Measurements from ENCODE around the gene SYNJ2BP. TPM values are rescaled to one million over a fixed set of nuclear protein-coding genes. Genes with fewer than 3 reads are reported as not detected.
"Not testable (repeated sequence)": the region's sequence is repeated elsewhere in the genome, so short reads cannot be mapped to it uniquely, and the experiment has no call there.

The SYNJ2BP gene
- total RNA-seq, 2 donors from 2014 or later, result 10.5 to 21.5 TPM

DNA sequence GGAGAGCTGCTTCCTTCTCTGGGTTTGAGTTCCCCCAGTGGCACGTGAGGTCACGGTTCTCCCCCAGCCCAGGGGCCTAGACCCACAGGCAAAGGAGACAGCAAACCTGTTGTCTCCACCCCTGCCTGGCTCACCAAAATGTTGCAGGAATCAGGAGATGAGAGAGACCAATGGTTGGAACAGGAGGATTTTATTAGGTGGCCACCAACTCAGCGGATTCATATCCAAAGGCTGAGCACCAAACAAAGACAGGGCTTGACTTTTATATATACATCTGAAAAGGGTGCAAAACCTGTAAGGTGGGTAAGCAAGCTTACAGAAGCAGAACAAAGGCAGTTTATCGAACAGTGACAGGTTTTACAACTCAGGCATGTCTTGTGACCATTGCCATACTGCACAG, 25.9 kb upstream of the SYNJ2BP start:
- Histone ChIP-seq H3K27ac (no peak overlapping the region), H3K9me3 (peaks cover 0 to 28% (median 0%) of the 10 kb centered on the region in 3 donors), H3K36me3 (replicated peaks in 1 of 2; ENCODE audit: insufficient read depth in 1 of 2, low read depth in 2 of 2) (no peaks in the 10 kb centered on the region), H3K27me3 (no peaks in the 10 kb centered on the region), H3K4me3 (no peak overlapping the region), H3K4me1 (no peaks in the 10 kb centered on the region)
- 83 to 92% methylated on average over 4 of the region's 4 CpGs for WGBS, 2 donors
- DNase-seq, result no peak
- intact Hi-C loops (cut with DNase I), result no loop called here
- ATAC-seq, result no peak
- TF ChIP-seq CTCF (IDR thresholded peaks at IDR 0.05), result no peak
- no peak for TF ChIP-seq POLR2A (IDR thresholded peaks at IDR 0.05)

GRCh38 chr14:70441641-70442040, 24.8 kb upstream of the SYNJ2BP start:
- 51 to 65% methylated on average over 3 of the region's 3 CpGs for WGBS, 2 donors
- DNase-seq, result no peak
- H3K4me1 ChIP-seq, result no peaks in the 10 kb centered on the region
- no peak for ATAC-seq
- TF ChIP-seq CTCF (IDR thresholded peaks at IDR 0.05) (no peak), POLR2A (IDR thresholded peaks at IDR 0.05) (no peak)
- no peaks in the 10 kb centered on the region for H3K36me3 ChIP-seq (replicated peaks in 1 of 2; ENCODE audit: insufficient read depth in 1 of 2, low read depth in 2 of 2)
- no peak overlapping the region for H3K4me3 ChIP-seq
- H3K9me3 ChIP-seq, result peaks cover 0 to 36% (median 0%) of the 10 kb centered on the region in 3 donors
- H3K27me3 ChIP-seq, result no peaks in the 10 kb centered on the region
- intact Hi-C loops (cut with DNase I), result no loop called here
- no peak overlapping the region for H3K27ac ChIP-seq

GRCh38 chr14:70436867-70437266, 20.0 kb upstream of the SYNJ2BP start:
- Histone ChIP-seq H3K27me3 (no peaks in the 10 kb centered on the region), H3K36me3 (replicated peaks in 1 of 2; ENCODE audit: insufficient read depth in 1 of 2, low read depth in 2 of 2) (no peaks in the 10 kb centered on the region), H3K27ac (no peak overlapping the region), H3K4me3 (no peak overlapping the region), H3K9me3 (peaks cover 0 to 14% (median 0%) of the 10 kb centered on the region in 3 donors), H3K4me1 (no peaks in the 10 kb centered on the region)
- no peak for ATAC-seq
- 34 to 38% methylated on average over 4 of the region's 4 CpGs for WGBS, 2 donors
- DNase-seq, result no peak
- TF ChIP-seq POLR2A (IDR thresholded peaks at IDR 0.05), result no peak
- TF ChIP-seq CTCF (IDR thresholded peaks at IDR 0.05), result no peak
- intact Hi-C loops (cut with DNase I), result no loop called here

GRCh38 chr14:70426555-70426954, 9.7 kb upstream of the SYNJ2BP start:
- H3K27me3 ChIP-seq; H3K4me3 ChIP-seq; ATAC-seq; H3K4me1 ChIP-seq; H3K27ac ChIP-seq; intact Hi-C loops (cut with DNase I); DNase-seq; H3K9me3 ChIP-seq; H3K36me3 ChIP-seq (replicated peaks in 1 of 2; ENCODE audit: insufficient read depth in 1 of 2, low read depth in 2 of 2): not testable (repeated sequence)
- 70 to 71% methylated on average over 4 of the region's 4 CpGs for WGBS, 2 donors

DNA sequence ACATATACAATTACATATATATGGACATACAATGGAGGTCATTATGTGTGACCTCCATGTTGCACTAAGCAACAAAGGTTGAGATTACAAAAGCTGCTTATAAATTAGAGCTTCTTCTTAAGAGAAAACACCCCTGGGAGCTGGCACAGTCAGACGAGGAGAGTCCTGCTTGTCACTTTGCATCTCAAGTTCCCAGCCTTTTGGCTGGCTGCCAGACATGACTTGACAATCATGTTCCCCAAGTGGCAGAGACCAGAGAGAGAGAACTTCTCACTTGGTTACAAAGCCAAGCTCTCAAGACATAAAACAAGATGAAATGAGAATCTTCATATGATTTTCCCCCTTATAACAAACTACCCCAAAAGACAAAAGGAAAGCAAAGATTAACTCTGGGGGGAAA, 8.5 kb upstream of the SYNJ2BP start:
- Histone ChIP-seq H3K27me3 (no peaks in the 10 kb centered on the region), H3K27ac (no peak overlapping the region), H3K36me3 (replicated peaks in 1 of 2; ENCODE audit: insufficient read depth in 1 of 2, low read depth in 2 of 2) (no peaks in the 10 kb centered on the region), H3K4me1 (no peaks in the 10 kb centered on the region), H3K4me3 (no peak overlapping the region), H3K9me3 (no peaks in the 10 kb centered on the region)
- ATAC-seq, result no peak
- intact Hi-C loops (cut with DNase I), result no loop called here
- TF ChIP-seq CTCF (IDR thresholded peaks at IDR 0.05) (no peak), POLR2A (IDR thresholded peaks at IDR 0.05) (no peak)
- 0 to 10% methylated on average over 1 of the region's 1 CpG for WGBS, 2 donors
- DNase-seq, result peak in 2 of 4 donors; percentile 9 to 14
